Measurements from ENCODE around the gene STUB1. TPM values are rescaled to one million over a fixed set of nuclear protein-coding genes. Genes with fewer than 3 reads are reported as not detected.

STUB1 gene
- 100 to 1,000 TPM in 1 of 7 donors, 10 to 100 TPM in 6; 68.9 to 101 (median 79.3) TPM for total RNA-seq
- polyA plus RNA-seq, result 100 to 1,000 TPM; 102 to 160 (median 107) TPM
- long read RNA-seq, donor 1, transcript STUB1-204 (6 exons, 875 nt), result minor isoform, 7 of 46 reads
- long read RNA-seq, donor 1, transcript STUB1-201 (7 exons, 1,472 nt), result major isoform, 36 of 46 reads
- long read RNA-seq, donor 1, partial matches to known transcripts, result 0 of 46 reads
- long read RNA-seq, donor 1, other reads (novel, unspliced or antisense), result 0 of 46 reads
- long read RNA-seq, donor 2, transcript STUB1-201 (7 exons, 1,472 nt), result major isoform, 32 of 42 reads
- long read RNA-seq, donor 2, partial matches to known transcripts, result 0 of 42 reads
- long read RNA-seq, donor 2, other reads (novel, unspliced or antisense), result 5 of 42 reads

DNA sequence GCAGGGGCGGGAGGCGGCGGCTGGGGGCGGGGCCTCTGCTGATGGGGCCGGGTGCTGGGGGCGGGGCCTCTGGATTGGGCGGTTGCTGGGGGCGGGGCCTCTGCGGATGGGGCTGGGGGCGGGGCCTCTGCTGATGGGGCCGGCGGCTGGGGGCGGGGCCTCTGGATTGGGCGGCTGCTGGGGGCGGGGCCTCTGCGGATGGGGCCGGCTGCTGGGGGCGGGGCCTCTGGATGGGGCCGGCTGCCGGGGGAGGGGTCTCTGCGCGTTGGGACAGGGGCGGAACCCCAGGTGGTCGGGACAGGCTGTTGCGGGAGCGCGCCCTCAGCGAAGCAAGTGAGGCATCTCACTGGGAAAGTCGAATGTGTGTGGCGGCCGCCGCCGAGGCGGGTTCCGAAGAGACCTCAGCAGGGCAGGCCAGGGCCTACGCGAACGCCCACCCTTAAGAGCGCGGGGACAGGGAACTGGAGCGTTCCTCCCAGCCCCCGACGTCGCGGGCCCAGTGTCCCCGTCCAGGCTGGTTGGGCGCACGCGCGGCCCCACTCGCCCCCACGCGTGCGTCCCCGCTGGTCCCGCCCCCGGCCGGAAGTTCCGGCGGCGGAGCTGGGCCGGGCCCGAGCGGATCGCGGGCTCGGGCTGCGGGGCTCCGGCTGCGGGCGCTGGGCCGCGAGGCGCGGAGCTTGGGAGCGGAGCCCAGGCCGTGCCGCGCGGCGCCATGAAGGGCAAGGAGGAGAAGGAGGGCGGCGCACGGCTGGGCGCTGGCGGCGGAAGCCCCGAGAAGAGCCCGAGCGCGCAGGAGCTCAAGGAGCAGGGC is at the start of gene STUB1:
Gene STUB1, plus strand, starts transcription at position 597 of the 811 bp plus-strand sequence. Its CDS starts 116 bp downstream, at position 713.
- H3K4me1 ChIP-seq, result peaks cover 34 to 83% (median 69%) of the 10 kb centered on the region in 6 donors

DNA sequence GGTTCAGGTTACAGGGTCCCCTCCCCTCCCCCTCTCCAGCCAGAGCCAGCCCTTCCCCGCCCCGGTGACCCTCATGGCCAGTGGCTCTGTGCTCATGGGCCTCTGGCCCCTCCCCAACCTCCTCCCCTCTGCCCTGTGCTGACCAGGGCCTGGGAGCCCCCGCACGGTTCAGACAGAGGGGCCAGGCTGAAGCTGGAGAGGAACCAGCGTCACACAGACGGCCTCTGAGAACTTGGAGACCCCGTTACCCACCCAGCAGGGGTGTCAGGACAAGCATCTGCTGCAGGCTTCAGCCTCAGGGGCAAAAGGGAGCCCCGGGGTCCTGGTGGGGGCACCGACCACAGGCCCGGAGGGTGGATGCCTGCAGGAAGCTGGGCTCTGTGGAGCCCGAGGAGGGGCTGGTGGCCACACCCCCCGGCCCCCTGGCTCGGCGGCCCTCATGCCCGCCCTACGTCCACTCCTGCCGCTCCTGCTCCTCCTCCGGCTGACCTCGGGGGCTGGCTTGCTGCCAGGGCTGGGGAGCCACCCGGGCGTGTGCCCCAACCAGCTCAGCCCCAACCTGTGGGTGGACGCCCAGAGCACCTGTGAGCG is 49.3 kb upstream of the STUB1 start, which contains the start of gene WFIKKN1:
Gene WFIKKN1, plus strand, starts transcription at position 171 of the 591 bp plus-strand sequence. Its CDS starts 269 bp downstream, at position 440.
- Histone ChIP-seq H3K4me3 (no peak within 1 kb of the TSS), H3K27me3 (replicated peaks in 1 of 7) (peaks cover 0 to 13% (median 0%) of the 10 kb centered on the region in 7 donors), H3K36me3 (peaks cover 0 to 66% (median 43%) of the 10 kb centered on the region in 6 donors), H3K9me3 (no peaks in the 10 kb centered on the region), H3K27ac (peak within 1 kb of the TSS in 5 of 8 donors; percentile 14 to 48 (median 30)), H3K4me1 (peaks cover 9 to 58% (median 33%) of the 10 kb centered on the region in 6 donors)
- intact Hi-C loops (cut with DNase I; ENCODE audit: low total_unique reads), result no loop called here
- no peak for TF ChIP-seq POLR2A (IDR thresholded peaks at IDR 0.05)
- peak; percentile 25 to 69 (median 34) for TF ChIP-seq POLR2AphosphoS5 (IDR thresholded peaks at IDR 0.05)
- TF ChIP-seq, protein P1, sequence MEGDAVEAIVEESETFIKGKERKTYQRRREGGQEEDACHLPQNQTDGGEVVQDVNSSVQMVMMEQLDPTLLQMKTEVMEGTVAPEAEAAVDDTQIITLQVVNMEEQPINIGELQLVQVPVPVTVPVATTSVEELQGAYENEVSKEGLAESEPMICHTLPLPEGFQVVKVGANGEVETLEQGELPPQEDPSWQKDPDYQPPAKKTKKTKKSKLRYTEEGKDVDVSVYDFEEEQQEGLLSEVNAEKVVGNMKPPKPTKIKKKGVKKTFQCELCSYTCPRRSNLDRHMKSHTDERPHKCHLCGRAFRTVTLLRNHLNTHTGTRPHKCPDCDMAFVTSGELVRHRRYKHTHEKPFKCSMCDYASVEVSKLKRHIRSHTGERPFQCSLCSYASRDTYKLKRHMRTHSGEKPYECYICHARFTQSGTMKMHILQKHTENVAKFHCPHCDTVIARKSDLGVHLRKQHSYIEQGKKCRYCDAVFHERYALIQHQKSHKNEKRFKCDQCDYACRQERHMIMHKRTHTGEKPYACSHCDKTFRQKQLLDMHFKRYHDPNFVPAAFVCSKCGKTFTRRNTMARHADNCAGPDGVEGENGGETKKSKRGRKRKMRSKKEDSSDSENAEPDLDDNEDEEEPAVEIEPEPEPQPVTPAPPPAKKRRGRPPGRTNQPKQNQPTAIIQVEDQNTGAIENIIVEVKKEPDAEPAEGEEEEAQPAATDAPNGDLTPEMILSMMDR (IDR thresholded peaks at IDR 0.05 in 8 of 11, conservative IDR thresholded peaks at IDR 0.05 in 3 of 11), result no peak
- DNase-seq, result no peak
- 3 to 16% (median 4%) methylated on average over 5 to 23 of the region's 23 CpGs; no CpG with 5 or more reads in 1 of the 5 donors for WGBS, 5 donors

More for the DNA sequence above, at the start of gene STUB1:
- peak within 1 kb of the TSS; percentile 65 to 93 (median 76) for H3K4me3 ChIP-seq
- peak within 1 kb of the TSS; percentile 64 to 97 (median 92) for H3K27ac ChIP-seq
- DNase-seq, result peak; percentile 96
- 0 to 2% (median 2%) methylated on average over 29 to 91 of the region's 91 CpGs for WGBS, 5 donors
- no peaks in the 10 kb centered on the region for H3K9me3 ChIP-seq
- intact Hi-C loops (cut with DNase I; ENCODE audit: low total_unique reads), result no loop called here
- peaks cover 0 to 31% (median 15%) of the 10 kb centered on the region in 7 donors for H3K27me3 ChIP-seq (replicated peaks in 1 of 7)
- peak; percentile 79 to 87 (median 80) for TF ChIP-seq POLR2AphosphoS5 (IDR thresholded peaks at IDR 0.05)
- peak in 2 of 3 donors; percentile 24 to 40 for TF ChIP-seq POLR2A (IDR thresholded peaks at IDR 0.05)
- TF ChIP-seq, protein P1 (IDR thresholded peaks at IDR 0.05 in 8 of 11, conservative IDR thresholded peaks at IDR 0.05 in 3 of 11), result no peak
- peaks cover 0 to 24% (median 17%) of the 10 kb centered on the region in 6 donors for H3K36me3 ChIP-seq

DNA sequence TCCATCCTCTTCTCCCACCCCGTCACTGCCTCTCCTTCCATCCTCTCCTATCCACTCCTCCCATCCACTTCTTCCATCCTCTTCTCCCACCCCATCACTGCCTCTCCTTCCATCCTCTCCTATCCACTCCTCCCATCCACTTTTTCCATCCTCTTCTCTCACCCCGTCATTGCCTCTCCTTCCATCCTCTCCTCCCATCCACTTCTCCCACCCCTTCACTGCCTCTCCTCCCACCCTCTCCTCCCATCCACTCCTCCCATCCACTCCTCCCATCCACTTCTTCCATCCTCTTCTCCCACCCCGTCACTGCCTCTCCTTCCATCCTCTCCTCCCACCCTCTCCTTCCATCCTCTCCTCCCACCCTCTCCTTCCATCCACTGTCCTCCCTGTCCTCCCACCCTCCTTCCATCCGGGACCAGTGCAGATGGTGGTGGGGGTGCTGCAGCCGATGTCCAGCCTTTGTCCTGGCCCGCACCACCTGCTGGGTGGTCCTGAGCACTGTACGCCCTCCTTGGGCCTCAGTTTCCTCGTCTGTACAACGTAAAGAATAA is 48.3 kb upstream of the STUB1 start:
- H3K27me3 ChIP-seq (replicated peaks in 1 of 7), result peaks cover 0 to 13% (median 0%) of the 10 kb centered on the region in 7 donors
- no peak for DNase-seq
- H3K4me1 ChIP-seq, result peaks cover 9 to 58% (median 36%) of the 10 kb centered on the region in 6 donors
- peaks cover 0 to 57% (median 35%) of the 10 kb centered on the region in 6 donors for H3K36me3 ChIP-seq
- no peak overlapping the region for H3K4me3 ChIP-seq
- H3K9me3 ChIP-seq, result no peaks in the 10 kb centered on the region
- 65 to 77% (median 73%) methylated on average over 9 of the region's 9 CpGs for WGBS, 5 donors
- no peak for TF ChIP-seq POLR2A (IDR thresholded peaks at IDR 0.05)
- peak in 1 of 3 donors; percentile 14 for TF ChIP-seq POLR2AphosphoS5 (IDR thresholded peaks at IDR 0.05)
- no peak overlapping the region for H3K27ac ChIP-seq
- intact Hi-C loops (cut with DNase I; ENCODE audit: low total_unique reads), result no loop called here

Measured in spleen (tissue), 13 donors.